ENCODE data around the gene SMARCD2. TPM values are rescaled to one million over a fixed set of nuclear protein-coding genes. Genes with fewer than 3 reads are reported as not detected.
A peak's percentile ranks its signal among the peaks of the same experiment; 100 is the strongest.
"Not testable (repeated sequence)": the region's sequence is repeated elsewhere in the genome, so short reads cannot be mapped to it uniquely, and the experiment has no call there.

The SMARCD2 gene
- total RNA-seq, 2 donors from 2014 or later, result 45.6 to 76.9 TPM

- DNase-seq (ENCODE audit: low spot score), result peak; percentile 69
- intact Hi-C loops (cut with DNase I), result no loop called here
Measured at GRCh38 chr17:63855185-63855584, 12.7 kb upstream of the SMARCD2 start.

GRCh38 chr17:63854709-63855108 is 12.2 kb upstream of the SMARCD2 start:
- intact Hi-C loops (cut with DNase I), result no loop called here
- DNase-seq (ENCODE audit: low spot score), result peak; percentile 52

- DNase-seq (ENCODE audit: low spot score), result peak; percentile 5
- intact Hi-C loops (cut with DNase I), result no loop called here
Measured at GRCh38 chr17:63853260-63853659, 10.8 kb upstream of the SMARCD2 start.

- DNase-seq (ENCODE audit: low spot score), result peak; percentile 36
Measured at GRCh38 chr17:63850401-63850800, 7.9 kb upstream of the SMARCD2 start.

GRCh38 chr17:63848834-63849689 is 6.6 kb upstream of the SMARCD2 start:
- DNase-seq (ENCODE audit: low spot score), result peak; percentile 98
- intact Hi-C loops (cut with DNase I), result no loop called here

More at GRCh38 chr17:63850401-63850800, 7.9 kb upstream of the SMARCD2 start:
- intact Hi-C loops (cut with DNase I), result no loop called here

- intact Hi-C loops (cut with DNase I), result no loop called here
- DNase-seq (ENCODE audit: low spot score), result peak; percentile 25
Measured at GRCh38 chr17:63847525-63848249, 5.2 kb upstream of the SMARCD2 start.

GRCh38 chr17:63845509-63845908 is 3.0 kb upstream of the SMARCD2 start:
- intact Hi-C loops (cut with DNase I), result no loop called here
- DNase-seq (ENCODE audit: low spot score), result no peak

GRCh38 chr17:63843910-63844677 is 1.6 kb upstream of the SMARCD2 start:
- intact Hi-C loops (cut with DNase I), result no loop called here
- no peak for DNase-seq (ENCODE audit: low spot score)

- intact Hi-C loops (cut with DNase I), result not testable (repeated sequence)
- DNase-seq (ENCODE audit: low spot score), result peak; percentile 82
Measured at GRCh38 chr17:63843387-63843888, 953 bp upstream of the SMARCD2 start.

- intact Hi-C loops (cut with DNase I), result no loop called here
- peak; percentile 85 for DNase-seq (ENCODE audit: low spot score)
Measured at GRCh38 chr17:63842173-63842539, 329 bp downstream of the SMARCD2 start.

GRCh38 chr17:63841350-63842172 is 924 bp downstream of the SMARCD2 start:
- peak; percentile 88 for DNase-seq (ENCODE audit: low spot score)
- intact Hi-C loops (cut with DNase I), result no loop called here

- no peak for DNase-seq (ENCODE audit: low spot score)
- intact Hi-C loops (cut with DNase I), result no loop called here
Measured at GRCh38 chr17:63840591-63841349, 1.7 kb downstream of the SMARCD2 start.

GRCh38 chr17:63838631-63839171 is 3.8 kb downstream of the SMARCD2 start:
- intact Hi-C loops (cut with DNase I), result loop anchor here in 1 of 2 donors (10.0 kb wide), 1 partner anchor 64 kb away; the partner anchor contains the start of genes CCDC47 and DDX42
- DNase-seq (ENCODE audit: low spot score), result peak; percentile 96

GRCh38 chr17:63837962-63838600 is 4.4 kb downstream of the SMARCD2 start:
- intact Hi-C loops (cut with DNase I), result loop anchor here in 1 of 2 donors (10.0 kb wide), 1 partner anchor 63 kb away; the partner anchor contains the start of genes CCDC47 and DDX42
- no peak for DNase-seq (ENCODE audit: low spot score)

GRCh38 chr17:63837480-63837879 is 5.0 kb downstream of the SMARCD2 start:
- intact Hi-C loops (cut with DNase I), result loop anchor here in 1 of 2 donors (10.0 kb wide), 1 partner anchor 63 kb away; the partner anchor contains the start of genes CCDC47 and DDX42
- DNase-seq (ENCODE audit: low spot score), result no peak

- intact Hi-C loops (cut with DNase I), result loop anchor here in 1 of 2 donors (10.0 kb wide), 1 partner anchor 62 kb away; the partner anchor contains the start of genes CCDC47 and DDX42
- DNase-seq (ENCODE audit: low spot score), result no peak
Measured at GRCh38 chr17:63836811-63837210, 5.7 kb downstream of the SMARCD2 start.
